CD4-positive, alpha-beta T cell (primary cell): Measurements from ENCODE around the gene CNNM3. TPM values are rescaled to one million over a fixed set of nuclear protein-coding genes. Genes with fewer than 3 reads are reported as not detected.

Experiments
- ATAC-seq: fragments of 200-7000 bp; cut with Tn5 transposase; one replicate; pipeline ENCODE4 v1.10.0; 2022; ENCODE audit warnings: mild to moderate bottlenecking; ENCODE audit not compliant: poor library complexity
- CTCF ChIA-PET: fragments of 350-600 bp; sonication (Branson Sonifier 250); formaldehyde crosslinking; loops from one replicate; lab custom pipeline; 2021; ENCODE audit warnings: antibody characterized with exemption, inconsistent platforms; lab: Charles Lee
- POLR2A ChIA-PET: fragments of 350-600 bp; sonication (Branson Sonifier 250); formaldehyde crosslinking; loops from one replicate; lab custom pipeline; 2021; ENCODE audit warnings: antibody characterized with exemption, inconsistent platforms; lab: Charles Lee
- DNase-seq, 14 experiments: peaks; one replicate each; pipeline ENCODE4 v3.0.0-alpha.2; 2013 to 2020; ENCODE audit warnings: mixed read lengths in 2 of 14
- H3K27ac ChIP-seq, 2 donors: one replicate each; pipeline versions ENCODE4 v1.5.1 to v1.7.0; 2013; ENCODE audit warnings: low read length in 2 of 2, low read depth in 1 of 2, mild to moderate bottlenecking in 1 of 2
- H3K27me3 ChIP-seq, 2 experiments: 1 replicate in 1 of 2; 2 replicates in 1 of 2; pipeline versions ENCODE4 v1.6.1 to v1.7.0; 2013; ENCODE audit warnings: low read length in 2 of 2, control low read depth in 1 of 2, mild to moderate bottlenecking in 1 of 2, moderate library complexity in 1 of 2; ENCODE audit not compliant: insufficient read depth in 2 of 2, control insufficient read depth in 1 of 2
- H3K36me3 ChIP-seq: one replicate; pipeline ENCODE4 v1.6.1; 2013; ENCODE audit warnings: low read length, control low read depth; ENCODE audit not compliant: insufficient read depth
- H3K4me1 ChIP-seq: one replicate; pipeline ENCODE4 v1.6.1; 2013; ENCODE audit warnings: low read length, control low read depth; ENCODE audit not compliant: insufficient read depth
- H3K4me3 ChIP-seq: one replicate; pipeline ENCODE4 v1.5.1; 2013; ENCODE audit warnings: mild to moderate bottlenecking, low read length, moderate library complexity
- H3K9me3 ChIP-seq, 2 experiments: 1 replicate in 1 of 2; 2 replicates in 1 of 2; pipeline versions ENCODE4 v1.6.1 to v1.7.0; 2013; ENCODE audit warnings: low read length in 2 of 2, mild to moderate bottlenecking in 2 of 2, control low read depth in 1 of 2, moderate library complexity in 1 of 2; ENCODE audit not compliant: control insufficient read depth in 1 of 2, insufficient read depth in 1 of 2
- H3K27ac Mint-ChIP-seq: one replicate; pipeline ENCODE4 v1.8.0; 2020; ENCODE audit warnings: mixed read lengths
- H3K27me3 Mint-ChIP-seq: one replicate; pipeline ENCODE4 v1.8.0; 2021; ENCODE audit warnings: mixed read lengths
- H3K36me3 Mint-ChIP-seq: one replicate; pipeline ENCODE4 v1.8.0; 2021; ENCODE audit warnings: low read depth, mixed read lengths
- H3K4me1 Mint-ChIP-seq: one replicate; pipeline ENCODE4 v1.8.0; 2021; ENCODE audit warnings: low read depth, mixed read lengths
- H3K4me3 Mint-ChIP-seq: one replicate; pipeline ENCODE4 v1.8.0; 2020; ENCODE audit warnings: mild to moderate bottlenecking, mixed read lengths
- H3K9me3 Mint-ChIP-seq: one replicate; pipeline ENCODE4 v1.8.0; 2020; ENCODE audit warnings: mixed read lengths
- intact Hi-C, 2 experiments: fragments of 100-400 bp; cut with DNase I in 1 of 2; cut with micrococcal nuclease in 1 of 2; formaldehyde crosslinking; loops; one replicate each; pipeline versions ENCODE4 v1.15.1 to v1.9.0; 2023 to 2025; cut with DNase I, micrococcal nuclease
- total RNA-seq, 174 experiments: library from RNA in 2 of 174; stranded (reverse) in 2 of 174; gene quantifications; one replicate each; pipeline ENCODE4 v1.2.3 and lab custom pipeline; 2021 to 2026
- TF ChIP-seq, protein P1 (sequence below): fragments of 200-600 bp; IDR thresholded peaks from one replicate; pipeline ENCODE4 v1.8.0; 2022; ENCODE audit warnings: antibody characterized with exemption, mild to moderate bottlenecking

The CNNM3 gene
- total RNA-seq, 2 experiments from 2014 or later, result 48.7 to 53.5 TPM

DNA sequence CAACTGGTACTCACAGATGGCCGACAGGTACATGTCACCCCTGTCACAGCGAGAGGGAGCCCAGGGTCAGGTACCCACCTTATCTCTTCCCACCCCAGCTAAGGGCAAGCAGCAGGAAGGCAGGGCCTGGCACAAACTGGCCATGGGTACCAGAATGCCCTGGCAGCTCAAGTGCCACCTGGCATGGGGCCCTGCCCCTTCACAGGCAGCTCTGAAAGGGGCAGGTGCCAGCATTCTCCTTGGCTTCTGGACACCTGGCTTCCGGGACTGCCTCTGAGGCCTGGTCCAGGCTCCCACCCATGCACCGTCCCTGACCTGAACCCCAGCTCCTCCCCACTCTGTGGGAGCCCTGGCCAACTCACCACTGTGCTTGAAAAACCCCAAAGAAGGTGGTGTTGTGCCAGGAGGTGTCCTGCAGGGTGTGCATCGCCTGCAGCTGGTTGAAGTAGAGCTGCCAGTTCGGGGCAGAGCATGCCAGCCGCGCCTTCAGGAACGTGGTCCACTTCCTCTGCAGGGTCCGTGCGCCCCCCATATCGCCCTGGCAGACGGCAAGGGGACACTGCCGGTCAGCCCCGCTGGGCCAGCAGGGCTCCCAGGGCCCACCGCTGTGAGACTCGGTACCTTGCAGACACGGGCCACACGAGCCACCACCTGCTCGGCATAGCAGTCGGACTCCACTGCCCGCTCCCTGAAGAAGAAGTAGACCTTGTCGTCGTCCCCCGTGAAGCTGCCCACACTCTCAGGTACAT lies 48.4 kb downstream of the CNNM3 start:
- H3K4me3 ChIP-seq, result no peak overlapping the region
- H3K36me3 ChIP-seq, result peaks cover 66% of the 10 kb centered on the region
- CTCF ChIA-PET, result no interaction called here
- no peaks in the 10 kb centered on the region for H3K27me3 ChIP-seq
- H3K4me1 ChIP-seq, result peaks cover 49% of the 10 kb centered on the region
- H3K27ac Mint-ChIP-seq, result no peak overlapping the region
- peaks cover 52% of the 10 kb centered on the region for H3K4me1 Mint-ChIP-seq
- POLR2A ChIA-PET, result interaction anchor here (0.9 to 1.7 kb wide), 3 partner anchors 26 to 98 kb away, joined by 3 to 7 read pairs (median 3); no protein-coding TSS in a partner anchor
- H3K27me3 Mint-ChIP-seq, result no peaks in the 10 kb centered on the region
- DNase-seq (no peak), ATAC-seq (no peak)
- peaks cover 68% of the 10 kb centered on the region for H3K36me3 Mint-ChIP-seq
- H3K9me3 ChIP-seq, result no peaks in the 10 kb centered on the region
- no peak overlapping the region for H3K27ac ChIP-seq
- no peak overlapping the region for H3K4me3 Mint-ChIP-seq
- H3K9me3 Mint-ChIP-seq, result no peaks in the 10 kb centered on the region
- TF ChIP-seq, protein P1, sequence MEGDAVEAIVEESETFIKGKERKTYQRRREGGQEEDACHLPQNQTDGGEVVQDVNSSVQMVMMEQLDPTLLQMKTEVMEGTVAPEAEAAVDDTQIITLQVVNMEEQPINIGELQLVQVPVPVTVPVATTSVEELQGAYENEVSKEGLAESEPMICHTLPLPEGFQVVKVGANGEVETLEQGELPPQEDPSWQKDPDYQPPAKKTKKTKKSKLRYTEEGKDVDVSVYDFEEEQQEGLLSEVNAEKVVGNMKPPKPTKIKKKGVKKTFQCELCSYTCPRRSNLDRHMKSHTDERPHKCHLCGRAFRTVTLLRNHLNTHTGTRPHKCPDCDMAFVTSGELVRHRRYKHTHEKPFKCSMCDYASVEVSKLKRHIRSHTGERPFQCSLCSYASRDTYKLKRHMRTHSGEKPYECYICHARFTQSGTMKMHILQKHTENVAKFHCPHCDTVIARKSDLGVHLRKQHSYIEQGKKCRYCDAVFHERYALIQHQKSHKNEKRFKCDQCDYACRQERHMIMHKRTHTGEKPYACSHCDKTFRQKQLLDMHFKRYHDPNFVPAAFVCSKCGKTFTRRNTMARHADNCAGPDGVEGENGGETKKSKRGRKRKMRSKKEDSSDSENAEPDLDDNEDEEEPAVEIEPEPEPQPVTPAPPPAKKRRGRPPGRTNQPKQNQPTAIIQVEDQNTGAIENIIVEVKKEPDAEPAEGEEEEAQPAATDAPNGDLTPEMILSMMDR, result no peak
- intact Hi-C loops, result no loop called here

DNA sequence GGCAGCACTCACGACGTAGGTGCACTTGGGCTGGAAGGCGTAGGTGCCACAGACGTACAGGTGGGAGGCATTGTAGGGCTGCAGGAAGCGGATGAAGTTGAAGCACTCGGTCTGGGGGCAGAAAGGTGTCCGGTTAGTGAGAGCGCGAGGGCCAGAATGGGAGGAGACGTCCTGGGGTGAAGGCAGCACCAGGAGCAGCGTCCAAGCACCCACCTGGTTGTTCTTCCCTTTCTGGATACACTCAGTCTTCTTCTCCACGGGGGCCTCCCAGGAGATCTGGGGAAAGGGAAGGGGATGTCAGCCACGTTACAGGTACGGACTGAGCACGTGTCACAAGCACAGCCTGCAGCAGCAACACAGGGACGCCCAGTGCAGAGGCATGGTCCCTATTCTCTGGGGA lies 49.6 kb downstream of the CNNM3 start:
- peaks cover 63% of the 10 kb centered on the region for H3K36me3 ChIP-seq
- intact Hi-C loops, result no loop called here
- no peaks in the 10 kb centered on the region for H3K27me3 Mint-ChIP-seq

DNA sequence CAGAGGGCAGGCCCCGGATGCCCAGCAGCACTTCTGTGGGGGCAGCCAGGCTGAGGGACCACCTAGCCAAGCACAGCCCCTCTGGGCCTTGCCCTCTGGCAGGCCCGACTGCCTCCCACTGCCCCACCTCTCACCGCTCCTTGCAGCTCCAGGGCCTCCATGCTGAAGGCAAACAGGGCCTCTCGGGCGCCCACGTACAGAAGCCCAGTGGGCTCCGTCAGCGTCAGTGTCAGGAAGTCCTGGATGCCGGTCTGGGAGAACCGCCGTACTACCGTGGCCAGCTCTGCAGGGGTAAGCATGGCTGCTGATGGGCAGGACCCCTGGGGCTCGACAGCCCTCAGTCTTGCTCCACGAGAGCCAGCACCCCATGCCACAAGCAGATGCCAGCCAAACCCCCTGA lies 50.1 kb downstream of the CNNM3 start:
- ATAC-seq, result no peak
- Mint-ChIP-seq H3K27ac (no peak overlapping the region), H3K27me3 (no peaks in the 10 kb centered on the region), H3K36me3 (peaks cover 65% of the 10 kb centered on the region), H3K4me3 (peak overlapping the region; percentile 92), H3K9me3 (no peaks in the 10 kb centered on the region), H3K4me1 (peaks cover 50% of the 10 kb centered on the region)
- CTCF ChIA-PET, result interaction anchor here (3.9 kb wide), 1 partner anchor 8 kb away, joined by 47 read pairs; the partner anchor contains the start of gene ANKRD39
- Histone ChIP-seq H3K27me3 (no peaks in the 10 kb centered on the region), H3K27ac (peak overlapping the region in 1 of 2 donors; percentile 41), H3K9me3 (no peaks in the 10 kb centered on the region), H3K4me1 (peaks cover 46% of the 10 kb centered on the region), H3K36me3 (peaks cover 58% of the 10 kb centered on the region), H3K4me3 (no peak overlapping the region)
- TF ChIP-seq, protein P1, result no peak
- peak in 1 of 14 experiments; percentile 15 for DNase-seq
- POLR2A ChIA-PET, result interaction anchor here (1.1 to 1.8 kb wide), 2 partner anchors 9 to 85 kb away, joined by 3 to 5 read pairs; no protein-coding TSS in a partner anchor
- intact Hi-C loops, result no loop called here

More for the DNA sequence above, 49.6 kb downstream of the CNNM3 start:
- TF ChIP-seq, protein P1, result no peak
- H3K36me3 Mint-ChIP-seq, result peaks cover 63% of the 10 kb centered on the region
- H3K9me3 Mint-ChIP-seq, result no peaks in the 10 kb centered on the region
- peak in 1 of 14 experiments; percentile 12 for DNase-seq
- no peak overlapping the region for H3K27ac ChIP-seq
- H3K4me3 ChIP-seq, result no peak overlapping the region
- no peak for ATAC-seq
- no peak overlapping the region for H3K27ac Mint-ChIP-seq
- H3K27me3 ChIP-seq, result no peaks in the 10 kb centered on the region
- POLR2A ChIA-PET, result interaction anchor here (1.8 kb wide), 1 partner anchor 85 kb away, joined by 5 read pairs; no protein-coding TSS in a partner anchor
- CTCF ChIA-PET, result no interaction called here
- H3K4me1 Mint-ChIP-seq, result peaks cover 45% of the 10 kb centered on the region
- peak overlapping the region; percentile 67 for H3K4me3 Mint-ChIP-seq
- H3K4me1 ChIP-seq, result peaks cover 46% of the 10 kb centered on the region
- no peaks in the 10 kb centered on the region for H3K9me3 ChIP-seq
